AG09309 (cell line): ENCODE results near the gene PIWIL4.
"Not testable (repeated sequence)": the region's sequence is repeated elsewhere in the genome, so short reads cannot be mapped to it uniquely, and the experiment has no call there.

Experiments
- DNase-seq: peaks from one replicate; pipeline ENCODE4 v3.0.0-alpha.2; 2010; ENCODE audit warnings: low read depth
- H3K4me3 ChIP-seq: 2 replicates; pipeline ENCODE4 v1.5.1; 2011; ENCODE audit warnings: mild to moderate bottlenecking, low read depth, low read length, moderate library complexity; ENCODE audit not compliant: control insufficient read depth
- TF ChIP-seq, protein P1 (sequence below): IDR thresholded peaks from 2 replicates; pipeline ENCODE4 v1.5.1; 2011; ENCODE audit warnings: mild to moderate bottlenecking, low read depth, low read length, inconsistent platforms; ENCODE audit not compliant: insufficient read depth, control insufficient read depth; ENCODE audit errors: missing control alignments

The PIWIL4 gene

DNA sequence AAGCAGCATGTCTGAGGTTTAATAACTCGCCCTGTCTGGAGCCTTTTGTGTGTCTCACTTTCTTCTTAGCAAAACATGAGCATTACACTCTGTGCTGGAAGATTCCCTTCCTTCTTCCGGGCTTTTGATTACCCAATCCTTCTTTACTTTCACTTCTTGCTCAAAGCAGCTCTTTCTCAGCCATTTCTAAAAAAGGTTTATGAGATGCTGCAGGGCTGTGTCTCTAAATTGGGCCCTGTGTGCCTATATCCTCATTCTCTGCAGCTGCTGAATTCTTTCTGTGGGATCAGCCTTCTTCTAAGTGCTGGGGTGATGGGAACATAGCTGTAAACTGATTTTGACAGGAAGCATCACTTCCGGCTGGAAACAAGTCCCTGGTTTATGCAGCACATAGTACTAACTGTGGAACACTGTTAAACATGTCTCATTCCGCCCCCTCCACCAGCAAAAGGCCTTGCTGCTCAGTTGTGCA lies 71.8 kb downstream of the PIWIL4 start:
- TF ChIP-seq, protein P1, sequence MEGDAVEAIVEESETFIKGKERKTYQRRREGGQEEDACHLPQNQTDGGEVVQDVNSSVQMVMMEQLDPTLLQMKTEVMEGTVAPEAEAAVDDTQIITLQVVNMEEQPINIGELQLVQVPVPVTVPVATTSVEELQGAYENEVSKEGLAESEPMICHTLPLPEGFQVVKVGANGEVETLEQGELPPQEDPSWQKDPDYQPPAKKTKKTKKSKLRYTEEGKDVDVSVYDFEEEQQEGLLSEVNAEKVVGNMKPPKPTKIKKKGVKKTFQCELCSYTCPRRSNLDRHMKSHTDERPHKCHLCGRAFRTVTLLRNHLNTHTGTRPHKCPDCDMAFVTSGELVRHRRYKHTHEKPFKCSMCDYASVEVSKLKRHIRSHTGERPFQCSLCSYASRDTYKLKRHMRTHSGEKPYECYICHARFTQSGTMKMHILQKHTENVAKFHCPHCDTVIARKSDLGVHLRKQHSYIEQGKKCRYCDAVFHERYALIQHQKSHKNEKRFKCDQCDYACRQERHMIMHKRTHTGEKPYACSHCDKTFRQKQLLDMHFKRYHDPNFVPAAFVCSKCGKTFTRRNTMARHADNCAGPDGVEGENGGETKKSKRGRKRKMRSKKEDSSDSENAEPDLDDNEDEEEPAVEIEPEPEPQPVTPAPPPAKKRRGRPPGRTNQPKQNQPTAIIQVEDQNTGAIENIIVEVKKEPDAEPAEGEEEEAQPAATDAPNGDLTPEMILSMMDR, result no peak
- DNase-seq, result peak; percentile 35
- no peak overlapping the region for H3K4me3 ChIP-seq

DNA sequence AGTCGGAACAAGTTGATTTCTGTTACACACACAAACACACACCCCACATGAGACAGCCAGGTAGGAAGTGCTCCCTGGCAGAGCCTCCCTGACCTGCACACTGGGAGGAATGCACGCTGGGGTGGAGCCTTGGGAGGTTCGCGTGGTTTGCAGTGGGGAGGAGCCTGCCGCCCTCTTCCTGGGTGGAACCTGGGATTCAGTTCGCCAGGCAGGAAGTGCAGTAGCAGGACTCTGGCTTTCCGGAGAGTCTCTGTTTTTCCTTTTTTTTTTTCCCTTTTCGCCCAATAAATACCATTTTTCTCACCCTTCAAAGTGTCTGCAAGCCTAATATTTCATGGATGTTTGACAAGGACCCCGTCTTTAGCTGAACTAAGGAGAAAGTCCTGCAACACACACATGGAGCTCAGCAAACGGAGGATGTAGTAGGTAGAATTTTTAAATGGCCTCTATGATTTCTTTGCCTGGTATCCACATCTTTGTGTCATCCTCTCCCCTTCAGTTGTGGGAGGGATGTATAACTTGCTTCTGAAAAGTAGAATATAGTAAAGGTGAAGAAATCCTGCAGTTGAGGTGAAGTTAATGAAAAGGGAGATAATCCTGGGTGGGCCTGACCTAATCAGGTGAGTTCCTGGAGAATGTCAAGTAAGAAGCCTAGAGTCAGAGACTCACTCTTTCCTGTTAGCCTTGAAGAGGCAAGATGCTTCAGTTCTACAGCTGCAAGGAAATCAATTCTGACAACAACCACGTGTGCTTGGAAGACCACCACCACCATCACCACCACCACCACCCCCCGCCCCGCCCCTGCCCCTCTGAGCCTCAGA lies 72.9 kb downstream of the PIWIL4 start:
- no peak overlapping the region for H3K4me3 ChIP-seq
- DNase-seq, result no peak
- TF ChIP-seq, protein P1, result no peak

DNA sequence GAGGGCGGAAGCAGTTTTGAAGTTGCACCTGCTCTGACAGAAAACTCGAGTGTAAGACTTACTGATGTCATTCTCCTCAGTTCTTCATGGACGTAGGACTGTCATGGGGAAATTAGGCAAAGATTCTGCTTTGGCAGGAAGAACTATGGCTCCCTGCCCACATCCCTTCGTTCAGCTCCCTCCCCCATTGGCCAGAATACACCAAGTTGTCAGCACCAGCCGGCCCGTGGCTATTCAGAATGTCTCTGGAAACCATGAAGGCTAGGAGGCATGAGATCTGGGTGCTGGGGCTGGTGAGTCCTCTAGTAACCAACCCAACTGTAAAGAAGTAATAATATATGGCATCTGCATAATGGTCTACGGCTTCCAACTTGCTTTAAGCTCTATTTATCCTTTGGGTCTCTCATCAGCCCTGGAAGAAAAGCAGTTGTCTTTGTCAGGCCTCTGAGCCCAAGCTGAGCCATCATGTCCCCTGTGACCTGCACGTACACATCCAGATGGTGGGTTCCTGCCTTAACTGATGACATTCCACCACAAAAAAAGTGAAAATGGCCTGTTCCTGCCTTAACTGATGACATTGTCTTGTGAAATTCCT lies 74.1 kb downstream of the PIWIL4 start:
- TF ChIP-seq, protein P1, result no peak
- no peak overlapping the region for H3K4me3 ChIP-seq
- DNase-seq, result no peak

- not testable (repeated sequence) for DNase-seq, H3K4me3 ChIP-seq
Measured at GRCh38 chr11:94643186-94643585, 76.0 kb downstream of the PIWIL4 start.

- TF ChIP-seq, protein P1, result no peak
- DNase-seq, result no peak
- H3K4me3 ChIP-seq, result no peak overlapping the region
Measured at GRCh38 chr11:94647926-94648325, 80.8 kb downstream of the PIWIL4 start.

- TF ChIP-seq, protein P1, result no peak
- DNase-seq, result no peak
- no peak overlapping the region for H3K4me3 ChIP-seq
Measured at GRCh38 chr11:94648789-94649188, 81.6 kb downstream of the PIWIL4 start.

GRCh38 chr11:94649254-94649653 lies 82.1 kb downstream of the PIWIL4 start:
- TF ChIP-seq, protein P1, result no peak
- DNase-seq, result no peak
- H3K4me3 ChIP-seq, result no peak overlapping the region
